GM21367 (cell line): ENCODE results near the gene LSMEM2.
"Not testable (repeated sequence)": the region's sequence is repeated elsewhere in the genome, so short reads cannot be mapped to it uniquely, and the experiment has no call there.

Experiments used
- ATAC-seq: cut with Tn5 transposase; IDR thresholded peaks from one replicate; pipeline ENCODE4 v1.9.1; 2021; ENCODE audit not compliant: unreplicated experiment

Gene LSMEM2

GRCh38 chr3:50276762-50277101 is 2.2 kb upstream of the LSMEM2 start:
- ATAC-seq: no peak

DNA sequence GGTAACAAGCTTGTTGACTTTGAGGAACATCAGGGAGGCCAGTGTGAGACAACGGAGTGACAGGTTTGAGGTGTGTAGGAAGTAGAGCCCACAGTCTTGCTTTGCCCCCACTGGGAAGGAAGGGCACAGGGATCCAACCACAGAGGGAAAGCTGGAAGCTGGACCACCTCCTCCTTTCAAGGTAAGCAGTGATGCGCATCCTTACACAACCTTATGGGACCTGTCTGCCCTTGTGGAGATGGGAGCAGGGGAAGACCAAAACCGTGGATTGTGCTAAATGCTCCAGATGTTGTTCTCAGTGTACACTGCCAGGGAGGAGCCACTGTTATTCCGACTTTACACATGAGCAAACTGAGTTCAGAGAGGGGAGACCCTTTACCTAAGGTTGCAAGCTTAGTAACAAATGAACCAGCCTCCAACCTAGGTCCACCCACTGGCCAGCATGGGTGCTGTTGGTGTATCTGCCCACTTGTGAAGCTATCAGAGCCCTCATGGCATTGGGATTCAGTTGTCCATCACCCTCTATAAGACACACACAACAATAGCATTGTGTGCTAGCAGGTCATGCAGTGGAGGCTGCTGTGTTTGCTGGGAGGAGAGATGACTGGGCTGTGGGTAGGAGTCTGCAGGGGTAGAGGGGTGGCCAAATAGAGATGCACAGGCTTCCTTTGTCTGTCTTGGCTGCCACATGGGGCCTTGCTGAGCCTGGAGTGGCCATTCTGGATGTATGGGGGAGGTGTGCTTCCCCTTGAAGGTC is 586 bp upstream of the LSMEM2 start:
- ATAC-seq: no peak

- ATAC-seq: no peak
Measured at GRCh38 chr3:50279255-50280016, 549 bp downstream of the LSMEM2 start.

GRCh38 chr3:50284121-50284520 is 5.2 kb downstream of the LSMEM2 start:
- ATAC-seq: not testable (repeated sequence)

DNA sequence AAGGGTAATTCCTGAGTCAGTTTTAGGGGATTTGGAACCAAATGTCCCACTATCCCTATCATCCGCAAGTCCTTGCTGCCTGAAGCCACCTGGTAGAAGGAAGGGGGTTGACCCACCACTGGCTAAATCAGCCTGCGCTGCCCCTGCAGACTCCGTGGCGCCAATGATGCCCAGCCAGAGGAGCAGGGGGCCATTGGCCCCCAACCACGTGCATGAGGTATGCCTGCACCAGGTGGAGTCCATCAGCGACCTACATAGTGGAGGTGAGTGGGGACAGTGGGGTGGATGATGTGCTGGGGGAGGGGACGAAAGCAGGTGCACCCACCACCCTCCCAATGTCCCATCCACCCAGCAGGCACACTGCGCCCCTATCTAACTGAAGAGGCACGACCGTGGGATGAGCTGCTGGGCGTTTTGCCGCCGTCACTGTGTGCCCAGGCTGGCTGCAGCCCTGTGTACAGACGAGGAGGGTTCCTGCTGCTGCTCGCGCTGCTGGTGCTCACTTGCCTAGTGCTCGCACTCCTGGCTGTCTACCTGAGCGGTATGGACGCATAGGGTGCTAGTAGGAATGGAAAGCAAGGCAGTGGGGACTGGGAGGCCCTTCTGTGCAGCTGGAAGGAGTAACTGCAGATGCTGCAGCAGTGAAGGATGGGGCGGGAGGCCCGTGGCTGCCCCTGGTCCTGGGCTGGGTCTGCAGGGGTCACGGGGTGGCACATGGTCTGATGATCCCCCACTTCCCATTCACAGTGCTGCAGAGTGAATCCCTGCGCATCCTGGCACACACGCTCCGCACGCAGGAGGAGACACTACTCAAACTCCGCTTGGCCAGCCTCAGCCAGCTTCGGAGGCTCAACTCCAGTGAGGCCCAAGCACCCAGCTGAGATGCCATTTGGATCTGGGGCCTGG is 7.7 kb downstream of the LSMEM2 start:
- ATAC-seq: no peak

DNA sequence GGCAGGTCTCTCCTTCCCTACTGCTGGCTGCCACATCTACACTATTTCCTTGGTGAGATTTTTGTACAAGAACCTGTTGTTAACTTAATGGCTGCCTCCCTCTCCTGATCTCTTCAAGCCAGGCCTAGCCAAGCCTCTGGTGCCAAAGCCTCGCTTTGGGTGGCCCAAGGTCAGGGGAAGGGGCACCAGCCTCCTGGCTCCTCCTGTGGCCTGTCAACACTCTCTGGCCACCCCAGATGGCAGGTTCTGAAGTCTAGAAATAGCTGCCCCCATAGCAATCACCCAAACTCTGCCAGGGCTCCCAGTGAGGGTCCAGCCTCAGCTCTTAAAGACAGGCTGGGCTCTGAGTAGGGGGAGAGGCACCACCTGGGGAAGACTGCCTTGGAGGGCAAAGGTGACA is 8.4 kb downstream of the LSMEM2 start:
- ATAC-seq: no peak

- ATAC-seq: no peak
Measured at GRCh38 chr3:50288387-50289007, 9.6 kb downstream of the LSMEM2 start.

GRCh38 chr3:50289130-50289529 is 10.2 kb downstream of the LSMEM2 start:
- no peak for ATAC-seq

- ATAC-seq: no peak
Measured at GRCh38 chr3:50290161-50290641, 11.3 kb downstream of the LSMEM2 start.

DNA sequence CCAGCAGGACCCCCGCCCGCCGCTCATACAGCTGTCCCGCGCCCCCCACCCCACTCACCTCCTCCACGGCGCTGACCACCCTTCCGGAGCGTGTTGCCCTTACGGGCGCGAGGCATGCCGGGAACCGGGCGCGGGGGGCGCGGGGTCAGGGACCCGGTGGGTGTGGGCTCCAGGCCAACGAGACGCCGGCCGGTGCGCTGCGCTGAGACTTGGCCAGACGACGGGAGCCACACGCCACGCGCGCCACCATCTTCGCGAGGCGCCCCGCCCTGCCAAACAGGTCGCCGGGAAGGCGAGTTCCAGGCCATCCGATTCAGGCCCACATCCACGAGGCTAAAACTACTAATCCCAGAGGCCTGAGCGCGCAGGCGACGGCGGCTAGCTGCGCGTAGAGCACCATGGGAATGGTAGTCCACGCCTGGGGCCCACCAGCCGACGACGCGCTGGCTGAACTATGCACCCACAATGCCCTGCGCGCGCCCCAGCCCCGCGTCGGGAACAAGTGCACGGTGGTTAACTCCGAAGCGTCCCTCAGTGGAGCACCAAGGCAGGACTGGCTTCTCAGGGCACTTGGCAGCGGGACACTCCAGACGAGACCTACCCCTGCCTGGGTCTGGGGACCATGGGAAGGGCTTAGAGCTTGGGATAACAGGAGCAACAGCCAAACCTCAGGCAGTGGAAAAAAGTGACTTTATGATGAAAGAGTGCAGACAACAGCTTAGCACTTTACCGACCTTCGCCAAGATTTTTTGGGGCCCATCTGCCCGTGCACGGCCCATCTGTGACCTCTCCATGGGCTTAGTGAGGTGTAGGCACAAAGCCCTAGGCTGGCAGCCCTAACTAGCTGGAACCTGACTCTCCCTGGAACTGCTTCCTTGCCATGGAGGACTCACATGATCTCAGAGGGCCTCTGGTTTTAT is 13.5 kb downstream of the LSMEM2 start, which contains the start of gene IFRD2:
IFRD2 (minus strand) TSS at position 271 of the 920 bp plus-strand sequence; CDS start at position 116, 155 bp downstream.
- peak; percentile 84 for ATAC-seq

GRCh38 chr3:50293079-50293801 is 14.4 kb downstream of the LSMEM2 start:
- no peak for ATAC-seq

- no peak for ATAC-seq
Measured at GRCh38 chr3:50294089-50294488, 15.2 kb downstream of the LSMEM2 start.

GRCh38 chr3:50294492-50295403 is 15.9 kb downstream of the LSMEM2 start:
- ATAC-seq: no peak

DNA sequence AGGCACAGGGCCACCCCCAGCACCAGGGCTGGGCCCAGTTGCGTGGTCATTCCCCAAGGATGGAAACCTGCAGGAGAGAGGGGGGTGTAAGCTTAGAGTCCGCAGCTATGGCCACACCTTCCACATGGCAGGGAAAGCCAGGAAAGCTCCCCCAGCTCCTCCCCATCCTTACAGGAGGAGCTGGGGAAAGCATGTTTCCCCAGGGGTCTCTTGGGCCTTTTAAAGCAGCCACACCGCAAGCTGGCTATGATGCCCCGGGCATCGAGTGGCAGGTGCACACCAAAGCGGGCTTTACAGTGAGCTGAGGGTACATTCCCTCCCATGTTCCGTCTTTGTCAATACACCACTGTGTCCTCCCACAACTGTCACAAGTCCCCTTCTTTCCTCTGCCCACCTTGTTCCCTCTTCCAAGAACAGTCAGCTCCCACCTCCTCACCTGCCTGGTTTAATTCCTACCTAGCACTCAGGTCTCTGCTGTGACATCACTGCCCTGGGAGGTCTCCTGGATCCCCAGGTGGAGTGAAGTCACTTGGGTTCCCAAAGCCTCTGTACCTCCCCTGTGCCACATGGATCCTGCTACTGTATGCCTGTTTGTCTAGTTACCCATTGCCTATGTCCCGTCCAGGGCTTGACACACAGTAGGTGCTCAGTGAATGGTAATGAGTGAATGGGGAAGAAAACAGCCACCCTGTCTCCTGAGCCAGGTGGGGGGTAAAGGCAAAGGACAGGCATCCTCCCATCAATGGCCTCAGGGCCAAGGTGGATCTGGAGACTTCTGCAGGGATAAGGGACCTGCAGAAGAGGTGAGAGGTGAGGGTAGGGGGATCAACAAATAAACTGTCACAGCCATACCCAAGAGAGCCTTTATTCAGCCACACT is 16.9 kb downstream of the LSMEM2 start:
- no peak for ATAC-seq

- ATAC-seq: no peak
Measured at GRCh38 chr3:50296721-50297383, 18.0 kb downstream of the LSMEM2 start.

- no peak for ATAC-seq
Measured at GRCh38 chr3:50297384-50297775, 18.5 kb downstream of the LSMEM2 start.
